SK-N-SH (cell line): ENCODE results near the gene PCNX2. TPM values are rescaled to one million over a fixed set of nuclear protein-coding genes. Genes with fewer than 3 reads are reported as not detected.

ENCODE experiments used
- CTCF ChIA-PET: fragments of 300-600, 350-600 bp; formaldehyde crosslinking; extraction: SDS; loops from one replicate; lab custom pipeline; 2021; lab: Yijun Ruan, JAX
- POLR2A ChIA-PET: fragments of 350-600 bp; sonication (Branson Sonifier 250); formaldehyde crosslinking; extraction: SDS; loops from one replicate; lab custom pipeline; 2020; ENCODE audit warnings: antibody characterized with exemption, inconsistent platforms; lab: Yijun Ruan, JAX
- DNase-seq: peaks from one replicate; pipeline ENCODE4 v3.0.0; 2012
- H2AFZ ChIP-seq: fragments of 200-600 bp; sonication (generic); 2 replicates; pipeline ENCODE4 v1.8.1; 2016; ENCODE audit warnings: antibody characterized with exemption, mild to moderate bottlenecking, low read depth
- H3F3A ChIP-seq: fragments of 200-600 bp; sonication (generic); replicated peaks from 2 replicates; pipeline ENCODE3; 2016; ENCODE audit warnings: antibody characterized with exemption, mild to moderate bottlenecking; ENCODE audit not compliant: insufficient read depth
- H3K27ac ChIP-seq, 2 experiments: fragments of 200-500 bp in 1 of 2; fragments of 200-600 bp in 1 of 2; sonication (Bioruptor generic) in 1 of 2; sonication (generic), shearing (Covaris generic) in 1 of 2; 2 replicates each; pipeline versions ENCODE4 v1.5.1 to v1.6.1; 2014 to 2016; ENCODE audit warnings: low read depth in 2 of 2, inconsistent platforms in 1 of 2, low read length in 1 of 2, mild to moderate bottlenecking in 1 of 2, mixed read lengths in 1 of 2
- H3K27me3 ChIP-seq: fragments of 200-600 bp; sonication (generic), shearing (Covaris generic); 2 replicates; pipeline ENCODE4 v1.6.1; 2016; ENCODE audit warnings: mixed run types; ENCODE audit not compliant: insufficient read depth
- H3K36me3 ChIP-seq, 2 experiments: fragments of 200-500 bp in 1 of 2; fragments of 200-600 bp in 1 of 2; sonication (Bioruptor generic) in 1 of 2; sonication (generic) in 1 of 2; replicated peaks in 1 of 2; 2 replicates each; pipeline versions ENCODE3 to v1.5.1; 2014 to 2016; ENCODE audit warnings: low read length in 1 of 2, mild to moderate bottlenecking in 1 of 2; ENCODE audit not compliant: insufficient read depth in 2 of 2, control insufficient read depth in 1 of 2
- H3K4me1 ChIP-seq, 2 experiments: fragments of 200-500 bp in 1 of 2; fragments of 200-600 bp in 1 of 2; sonication (Bioruptor generic) in 1 of 2; sonication (generic), shearing (Covaris generic) in 1 of 2; 2 replicates each; pipeline versions ENCODE4 v1.5.1 to v1.6.1; 2014 to 2016; ENCODE audit warnings: low read depth in 1 of 2, low read length in 1 of 2, mixed run types in 1 of 2; ENCODE audit not compliant: insufficient read depth in 2 of 2, control insufficient read depth in 1 of 2
- H3K4me2 ChIP-seq: fragments of 200-600 bp; sonication (generic), shearing (Covaris generic); 2 replicates; pipeline ENCODE4 v1.6.1; 2017; ENCODE audit warnings: mixed run types
- H3K4me3 ChIP-seq, 2 experiments: fragments of 200-500 bp in 1 of 2; fragments of 200-600 bp in 1 of 2; sonication (Bioruptor generic) in 1 of 2; sonication (generic), shearing (Covaris generic) in 1 of 2; 2 replicates each; pipeline versions ENCODE4 v1.5.1 to v1.8.1; 2014 to 2016; ENCODE audit warnings: low read depth in 2 of 2, inconsistent platforms in 1 of 2, low read length in 1 of 2, mild to moderate bottlenecking in 1 of 2, mixed read lengths in 1 of 2, moderate library complexity in 1 of 2
- H3K79me2 ChIP-seq: fragments of 200-600 bp; sonication (generic); 2 replicates; pipeline ENCODE4 v1.8.1; 2017; ENCODE audit warnings: mild to moderate bottlenecking; ENCODE audit not compliant: insufficient read depth
- H3K9ac ChIP-seq: fragments of 200-600 bp; sonication (generic); 2 replicates; pipeline ENCODE4 v1.6.1; 2017; ENCODE audit warnings: mixed run types
- H3K9me2 ChIP-seq: fragments of 200-600 bp; sonication (generic); 2 replicates; pipeline ENCODE4 v1.6.1; 2017; ENCODE audit warnings: mixed run types
- H3K9me3 ChIP-seq: fragments of 200-600 bp; sonication (generic); 2 replicates; pipeline ENCODE4 v1.6.1; 2017; ENCODE audit warnings: mixed run types, mild to moderate bottlenecking, moderate library complexity
- H4K20me1 ChIP-seq: fragments of 200-600 bp; sonication (generic); 2 replicates; pipeline ENCODE4 v1.6.1; 2017; ENCODE audit warnings: mild to moderate bottlenecking, mixed run types; ENCODE audit not compliant: insufficient read depth
- CHD2 ChIP-seq: fragments of 150-350 bp; IDR thresholded peaks from 2 replicates; pipeline ENCODE4 v1.6.1; 2018; ENCODE audit warnings: low read length; ENCODE audit not compliant: partially characterized antibody
- ELF1 ChIP-seq: IDR thresholded peaks from 2 replicates; pipeline ENCODE4 v1.4.0; 2012
- EP300 ChIP-seq, 2 experiments: IDR thresholded peaks; 2 replicates each; pipeline versions ENCODE4 v1.4.0 to v1.6.1; 2012; ENCODE audit warnings: borderline replicate concordance in 1 of 2, low read depth in 1 of 2, low read length in 1 of 2
- FOXJ3 ChIP-seq: sonication (generic); formaldehyde crosslinking; IDR thresholded peaks from 2 replicates; pipeline ENCODE4 v1.5.1; 2020; ENCODE audit warnings: mild to moderate bottlenecking, missing genetic modification reagents
- MEF2A ChIP-seq: IDR thresholded peaks from 2 replicates; pipeline ENCODE4 v1.4.0; 2012; ENCODE audit warnings: low read depth, borderline replicate concordance
- MXI1 ChIP-seq: IDR thresholded peaks from 2 replicates; pipeline ENCODE4 v1.6.1; 2012; ENCODE audit warnings: mild to moderate bottlenecking, low read depth, low read length, improper control_type of control experiment
- NRF1 ChIP-seq: IDR thresholded peaks from 2 replicates; pipeline ENCODE4 v1.6.1; 2012; ENCODE audit warnings: low read depth, mild to moderate bottlenecking, low read length
- POLR2AphosphoS5 ChIP-seq: IDR thresholded peaks from 2 replicates; pipeline ENCODE4 v1.6.1; 2012; ENCODE audit warnings: low read depth, low read length
- RAD21 ChIP-seq: IDR thresholded peaks from 2 replicates; pipeline ENCODE4 v1.6.1; 2012; ENCODE audit warnings: mild to moderate bottlenecking, low read length
- SIN3A ChIP-seq: IDR thresholded peaks from 2 replicates; pipeline ENCODE4 v1.6.1; 2012; ENCODE audit warnings: low read depth, mild to moderate bottlenecking, low read length, moderate library complexity, borderline replicate concordance
- SMC3 ChIP-seq: IDR thresholded peaks from 2 replicates; pipeline ENCODE4 v1.6.1; 2012; ENCODE audit warnings: low read depth, low read length, improper control_type of control experiment
- TAF1 ChIP-seq: IDR thresholded peaks from 2 replicates; pipeline ENCODE4 v1.6.1; 2012; ENCODE audit warnings: low read depth, mild to moderate bottlenecking, low read length, moderate library complexity, borderline replicate concordance
- TCF12 ChIP-seq: IDR thresholded peaks from 2 replicates; pipeline ENCODE4 v1.4.0; 2012
- TEAD4 ChIP-seq: IDR thresholded peaks from 2 replicates; pipeline ENCODE4 v1.4.0; 2012; ENCODE audit warnings: mild to moderate bottlenecking, borderline replicate concordance; ENCODE audit not compliant: insufficient read depth
- YY1 ChIP-seq: IDR thresholded peaks from 2 replicates; pipeline ENCODE4 v1.4.0; 2012; ENCODE audit warnings: low read depth, mild to moderate bottlenecking
- WGBS: methylation state at CpG from one replicate; pipeline ENCODE4 v1.1.6; 2017; ENCODE audit warnings: low lambda C conversion rate; 5-methylcytosine and 5-hydroxymethylcytosine counted together
- polyA plus RNA-seq, 3 experiments: library from polyadenylated mRNA; depleted of rRNA; stranded (reverse); fragments of >200 nt; gene quantifications; 2 replicates each; pipeline ENCODE4 v1.2.3, GENCODE V29; 2012
- TF ChIP-seq, protein P1 (sequence below): fragments of 200-600 bp; sonication (generic); IDR thresholded peaks from 2 replicates; pipeline ENCODE4 v1.6.1; 2017; ENCODE audit warnings: antibody characterized with exemption, mild to moderate bottlenecking, moderate library complexity
- TF ChIP-seq, protein P2 (sequence below): IDR thresholded peaks from 2 replicates; pipeline ENCODE4 v1.4.0; 2012; ENCODE audit warnings: low read depth, borderline replicate concordance
- TF ChIP-seq, protein P3 (sequence below): IDR thresholded peaks from 2 replicates; pipeline ENCODE4 v1.4.0; 2012; ENCODE audit warnings: low read depth

Gene PCNX2
- polyA plus RNA-seq, 1 of the 3 experiments (the other 2 are of a cell fraction), result 10.6 TPM

DNA sequence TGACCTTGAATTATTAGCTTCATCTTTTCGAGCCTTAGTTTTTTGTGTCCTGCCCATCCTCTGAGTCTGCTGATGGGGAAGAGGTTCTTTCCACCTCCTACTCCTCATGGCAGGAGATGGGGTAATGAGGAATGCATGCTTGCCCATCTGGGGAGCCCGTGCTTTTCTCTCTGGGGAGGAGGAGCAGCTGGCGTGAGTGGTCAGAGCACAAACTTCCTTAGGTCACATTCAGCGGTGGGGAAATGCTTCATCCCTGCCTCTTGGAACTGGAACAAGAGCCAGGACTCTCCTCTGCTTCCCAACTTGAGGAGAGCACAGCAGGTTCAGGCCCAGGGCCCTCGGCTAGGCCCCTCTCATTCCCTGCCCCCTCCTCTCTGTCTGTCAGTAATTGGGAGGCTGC lies 155.0 kb downstream of the PCNX2 start:
- no peaks in the 10 kb centered on the region for H4K20me1 ChIP-seq
- no peaks in the 10 kb centered on the region for H3K79me2 ChIP-seq
- DNase-seq, result no peak
- peaks cover 6 to 28% of the 10 kb centered on the region in 2 experiments for H3K36me3 ChIP-seq
- H3K9me3 ChIP-seq, result no peaks in the 10 kb centered on the region
- H3F3A ChIP-seq, result no peaks in the 10 kb centered on the region
- no peak overlapping the region for H3K27ac ChIP-seq
- H2AFZ ChIP-seq, result no peak overlapping the region
- H3K9me2 ChIP-seq, result no peaks in the 10 kb centered on the region
- H3K27me3 ChIP-seq, result no peaks in the 10 kb centered on the region
- no peak overlapping the region for H3K9ac ChIP-seq
- no peak for TF ChIP-seq MEF2A
- TF ChIP-seq, all 33 proteins: peak for 0
- CTCF ChIA-PET, result interaction anchor here (1.1 kb wide), 1 partner anchor 101 kb away, joined by 3 read pairs; no protein-coding TSS in a partner anchor
- Histone ChIP-seq H3K4me3 (no peak overlapping the region), H3K4me1 (no peaks in the 10 kb centered on the region; a peak in 2 of 4 replicates), H3K4me2 (no peak overlapping the region)
- POLR2A ChIA-PET, result no interaction called here
- 92% methylated on average over 5 of the region's 5 CpGs for WGBS

DNA sequence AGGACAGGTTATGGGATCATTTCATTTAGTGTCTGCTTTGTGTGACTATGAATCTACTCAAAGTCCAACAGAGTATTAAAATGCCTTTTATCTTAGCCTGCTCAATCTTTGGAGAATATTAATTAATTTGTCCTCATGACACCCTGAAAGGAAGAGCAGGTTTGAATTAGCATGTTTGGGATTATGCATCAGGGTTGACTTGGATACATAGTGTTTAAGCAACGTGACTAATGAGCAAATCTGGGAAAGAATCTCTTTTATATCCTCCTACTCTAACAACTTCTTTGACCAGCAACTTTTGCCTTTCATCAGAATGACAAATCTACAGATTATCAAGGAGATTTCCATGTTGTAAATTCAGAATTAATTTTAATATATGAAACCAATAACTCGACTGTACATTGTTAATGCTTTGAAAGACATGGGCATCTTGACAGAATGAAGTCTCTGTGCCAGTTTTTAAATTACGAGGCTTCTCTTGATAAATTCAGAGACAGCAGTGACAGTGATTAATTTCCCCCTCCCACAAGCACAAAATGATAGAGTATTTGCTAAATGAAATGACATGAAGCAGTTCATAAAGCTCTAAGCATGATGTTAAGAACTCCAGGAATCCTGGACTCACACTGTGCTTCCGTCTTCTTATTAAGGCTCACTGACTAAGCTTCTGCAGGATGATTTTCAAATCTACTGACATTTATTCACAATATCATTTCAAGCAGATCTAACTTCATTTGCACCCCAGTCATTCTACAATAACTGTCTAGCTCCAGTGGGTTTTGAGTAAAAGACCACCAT lies 156.5 kb downstream of the PCNX2 start:
- no peak for TF ChIP-seq NRF1
- TF ChIP-seq, protein P1, sequence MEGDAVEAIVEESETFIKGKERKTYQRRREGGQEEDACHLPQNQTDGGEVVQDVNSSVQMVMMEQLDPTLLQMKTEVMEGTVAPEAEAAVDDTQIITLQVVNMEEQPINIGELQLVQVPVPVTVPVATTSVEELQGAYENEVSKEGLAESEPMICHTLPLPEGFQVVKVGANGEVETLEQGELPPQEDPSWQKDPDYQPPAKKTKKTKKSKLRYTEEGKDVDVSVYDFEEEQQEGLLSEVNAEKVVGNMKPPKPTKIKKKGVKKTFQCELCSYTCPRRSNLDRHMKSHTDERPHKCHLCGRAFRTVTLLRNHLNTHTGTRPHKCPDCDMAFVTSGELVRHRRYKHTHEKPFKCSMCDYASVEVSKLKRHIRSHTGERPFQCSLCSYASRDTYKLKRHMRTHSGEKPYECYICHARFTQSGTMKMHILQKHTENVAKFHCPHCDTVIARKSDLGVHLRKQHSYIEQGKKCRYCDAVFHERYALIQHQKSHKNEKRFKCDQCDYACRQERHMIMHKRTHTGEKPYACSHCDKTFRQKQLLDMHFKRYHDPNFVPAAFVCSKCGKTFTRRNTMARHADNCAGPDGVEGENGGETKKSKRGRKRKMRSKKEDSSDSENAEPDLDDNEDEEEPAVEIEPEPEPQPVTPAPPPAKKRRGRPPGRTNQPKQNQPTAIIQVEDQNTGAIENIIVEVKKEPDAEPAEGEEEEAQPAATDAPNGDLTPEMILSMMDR, result no peak
- TF ChIP-seq SMC3, result no peak
- no peak for TF ChIP-seq POLR2AphosphoS5
- TF ChIP-seq ELF1, result no peak
- TF ChIP-seq, protein P2, sequence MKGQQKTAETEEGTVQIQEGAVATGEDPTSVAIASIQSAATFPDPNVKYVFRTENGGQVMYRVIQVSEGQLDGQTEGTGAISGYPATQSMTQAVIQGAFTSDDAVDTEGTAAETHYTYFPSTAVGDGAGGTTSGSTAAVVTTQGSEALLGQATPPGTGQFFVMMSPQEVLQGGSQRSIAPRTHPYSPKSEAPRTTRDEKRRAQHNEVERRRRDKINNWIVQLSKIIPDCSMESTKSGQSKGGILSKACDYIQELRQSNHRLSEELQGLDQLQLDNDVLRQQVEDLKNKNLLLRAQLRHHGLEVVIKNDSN, result no peak
- TF ChIP-seq TAF1, result no peak
- no peak for TF ChIP-seq RAD21
- no peak for TF ChIP-seq FOXJ3 (CRISPR knock-in tag)
- no peak for TF ChIP-seq MXI1
- no peak for TF ChIP-seq MEF2A
- no peak for TF ChIP-seq YY1
- no peak for TF ChIP-seq TCF12
- TF ChIP-seq EP300 (IDR thresholded peaks at IDR 0.05; ENCODE audit: borderline replicate concordance in 1 of 2, low read depth in 1 of 2, low read length in 1 of 2), result no peak
- TF ChIP-seq TEAD4, result no peak
- TF ChIP-seq CHD2, result no peak
- no peak for TF ChIP-seq SIN3A
- TF ChIP-seq, protein P3, sequence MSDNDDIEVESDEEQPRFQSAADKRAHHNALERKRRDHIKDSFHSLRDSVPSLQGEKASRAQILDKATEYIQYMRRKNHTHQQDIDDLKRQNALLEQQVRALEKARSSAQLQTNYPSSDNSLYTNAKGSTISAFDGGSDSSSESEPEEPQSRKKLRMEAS, result no peak
- no peaks in the 10 kb centered on the region for H3K9me3 ChIP-seq
- H3F3A ChIP-seq, result no peaks in the 10 kb centered on the region
- H3K27me3 ChIP-seq, result no peaks in the 10 kb centered on the region
- H4K20me1 ChIP-seq, result no peaks in the 10 kb centered on the region
- H3K9ac ChIP-seq, result no peak overlapping the region
- no peaks in the 10 kb centered on the region for H3K79me2 ChIP-seq
- POLR2A ChIA-PET, result no interaction called here
- H3K4me3 ChIP-seq, result no peak overlapping the region
- CTCF ChIA-PET, result interaction anchor here (0.7 kb wide), 1 partner anchor 100 kb away, joined by 3 read pairs; no protein-coding TSS in a partner anchor
- no peaks in the 10 kb centered on the region for H3K9me2 ChIP-seq
- no peak for DNase-seq
- H3K4me2 ChIP-seq, result no peak overlapping the region
- no peaks in the 10 kb centered on the region; a peak in 2 of 4 replicates for H3K4me1 ChIP-seq
- no peak overlapping the region for H3K27ac ChIP-seq
- 88% methylated on average over 4 of the region's 4 CpGs for WGBS
- no peak overlapping the region for H2AFZ ChIP-seq
- peaks cover 3 to 34% of the 10 kb centered on the region in 2 experiments for H3K36me3 ChIP-seq
